Neutrophil (primary cell): ENCODE measurements around the gene DCC.

ENCODE experiments used
- H3K27ac ChIP-seq: fragments of 200-600 bp; sonication (generic); 2 replicates; pipeline ENCODE4 v1.5.1; 2016; ENCODE audit warnings: mild to moderate bottlenecking, moderate library complexity
- H3K27me3 ChIP-seq: fragments of 200-600 bp; sonication (generic); 2 replicates; pipeline ENCODE4 v1.6.0; 2016; ENCODE audit warnings: mild to moderate bottlenecking
- H3K36me3 ChIP-seq: fragments of 200-600 bp; sonication (generic); 2 replicates; pipeline ENCODE4 v1.5.1; 2017
- H3K4me1 ChIP-seq, 2 experiments: fragments of 200-600 bp in 1 of 2; sonication (generic) in 1 of 2; 1 replicate in 1 of 2; 2 replicates in 1 of 2; pipeline versions ENCODE4 v1.5.1 to v1.6.1; 2013 to 2016; ENCODE audit warnings: low read depth in 1 of 2, low read length in 1 of 2, mild to moderate bottlenecking in 1 of 2, moderate library complexity in 1 of 2; ENCODE audit not compliant: control insufficient read depth in 1 of 2, insufficient read depth in 1 of 2
- H3K4me3 ChIP-seq, 2 experiments: fragments of 200-600 bp in 1 of 2; sonication (generic) in 1 of 2; 1 replicate in 1 of 2; 2 replicates in 1 of 2; pipeline ENCODE4 v1.5.1; 2013 to 2016; ENCODE audit warnings: low read depth in 1 of 2, low read length in 1 of 2, mild to moderate bottlenecking in 1 of 2, moderate library complexity in 1 of 2
- H3K9me3 ChIP-seq: fragments of 200-600 bp; sonication (generic); 2 replicates; pipeline ENCODE4 v1.5.1; 2016
- CTCF ChIP-seq: fragments of 200-600 bp; sonication (generic); IDR thresholded peaks from 2 replicates; pipeline ENCODE4 v1.5.1; 2016; ENCODE audit warnings: antibody characterized with exemption

The DCC gene

GRCh38 chr18:52694804-52695203 is 354.8 kb downstream of the DCC start:
- H3K36me3 ChIP-seq: no peaks in the 10 kb centered on the region
- H3K4me1 ChIP-seq: no peaks in the 10 kb centered on the region
- H3K9me3 ChIP-seq: no peaks in the 10 kb centered on the region
- H3K27ac ChIP-seq: no peak overlapping the region
- TF ChIP-seq CTCF: no peak
- no peak overlapping the region for H3K4me3 ChIP-seq
- H3K27me3 ChIP-seq: no peaks in the 10 kb centered on the region

- no peak overlapping the region for H3K27ac ChIP-seq
- H3K4me3 ChIP-seq: no peak overlapping the region
- H3K4me1 ChIP-seq: no peaks in the 10 kb centered on the region
- no peaks in the 10 kb centered on the region for H3K9me3 ChIP-seq
- TF ChIP-seq CTCF: no peak
- no peaks in the 10 kb centered on the region for H3K27me3 ChIP-seq
- no peaks in the 10 kb centered on the region for H3K36me3 ChIP-seq
Observed at GRCh38 chr18:52700116-52700515, 360.1 kb downstream of the DCC start.

GRCh38 chr18:52700816-52701215 is 360.8 kb downstream of the DCC start:
- Histone ChIP-seq H3K9me3 (no peaks in the 10 kb centered on the region), H3K36me3 (no peaks in the 10 kb centered on the region), H3K27ac (no peak overlapping the region), H3K27me3 (no peaks in the 10 kb centered on the region), H3K4me1 (no peaks in the 10 kb centered on the region), H3K4me3 (no peak overlapping the region)
- no peak for TF ChIP-seq CTCF

GRCh38 chr18:52701219-52701935 is 361.4 kb downstream of the DCC start:
- H3K27me3 ChIP-seq: no peaks in the 10 kb centered on the region
- TF ChIP-seq CTCF: no peak
- H3K4me3 ChIP-seq: no peak overlapping the region
- H3K27ac ChIP-seq: no peak overlapping the region
- H3K9me3 ChIP-seq: no peaks in the 10 kb centered on the region
- no peaks in the 10 kb centered on the region for H3K4me1 ChIP-seq
- no peaks in the 10 kb centered on the region for H3K36me3 ChIP-seq

GRCh38 chr18:52715421-52715820 is 375.4 kb downstream of the DCC start:
- no peaks in the 10 kb centered on the region for H3K27me3 ChIP-seq
- H3K9me3 ChIP-seq: no peaks in the 10 kb centered on the region
- H3K27ac ChIP-seq: no peak overlapping the region
- H3K36me3 ChIP-seq: no peaks in the 10 kb centered on the region
- H3K4me1 ChIP-seq: no peaks in the 10 kb centered on the region
- no peak for TF ChIP-seq CTCF
- H3K4me3 ChIP-seq: no peak overlapping the region
